ENCODE measurements around the gene CAPRIN2. TPM values are rescaled to one million over a fixed set of nuclear protein-coding genes. Genes with fewer than 3 reads are reported as not detected.
A peak's percentile ranks its signal among the peaks of the same experiment; 100 is the strongest.

The CAPRIN2 gene
- polyA plus RNA-seq, 2 of the 4 experiments (the other 2 are of a cell fraction), result 24.2 to 26.2 TPM

DNA sequence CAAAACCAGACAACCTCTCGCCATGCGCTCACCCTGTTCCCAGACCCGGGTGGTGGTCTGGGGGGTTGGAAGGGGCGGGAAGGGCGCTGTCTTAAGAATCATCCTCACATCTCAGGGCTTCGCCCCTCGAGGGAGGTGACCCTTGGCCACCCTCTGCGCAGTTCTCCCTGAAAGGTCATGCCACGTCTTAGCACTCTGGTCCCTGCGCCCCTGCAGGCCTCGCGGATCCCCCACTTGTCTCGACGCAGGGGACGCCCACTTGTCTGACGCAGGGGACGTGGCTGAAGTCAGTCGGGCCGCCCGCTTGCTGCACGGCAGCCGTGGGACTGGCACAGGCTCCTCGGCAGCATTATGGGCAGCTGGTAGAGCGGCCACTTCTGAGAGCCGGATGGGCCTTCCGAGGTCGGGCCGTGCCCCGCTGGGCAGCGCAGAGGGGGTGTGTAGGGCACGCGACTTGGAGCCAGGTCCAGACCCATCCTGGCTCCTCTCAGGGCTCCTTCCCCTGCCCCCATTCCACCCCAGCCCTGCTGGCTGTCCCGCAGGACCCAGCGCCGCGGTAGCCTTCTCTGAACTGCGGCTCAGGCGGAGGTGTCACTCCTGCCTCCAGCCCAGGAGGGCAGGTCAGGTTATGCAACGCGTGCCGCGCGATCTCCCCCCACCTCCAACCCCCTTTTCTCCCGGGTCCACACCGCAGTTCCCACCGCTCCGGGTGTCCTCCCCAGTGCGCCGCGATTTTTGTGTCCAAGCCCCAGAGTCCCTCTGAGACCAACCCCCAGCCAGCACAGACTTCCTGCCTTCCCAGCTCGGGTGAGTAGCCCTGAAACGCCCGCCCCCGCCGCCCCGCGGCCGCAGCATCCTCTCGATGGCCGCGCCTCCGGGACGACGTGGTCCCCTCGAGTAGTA lies 40.9 kb upstream of the CAPRIN2 start:
- no peaks in the 10 kb centered on the region for H3K9me3 ChIP-seq
- DNase-seq (ENCODE audit: low read depth in 1 of 2, low spot score in 1 of 2) (peak; percentile 69 to 77), ATAC-seq (peak; percentile 77 to 80), FAIRE-seq (no peak)
- H3K4me3 ChIP-seq, result peak overlapping the region; percentile 73
- under 1% methylated on average over 44 of the region's 65 CpGs for WGBS (ENCODE audit: missing lambda C conversion rate)
- CTCF ChIA-PET, result interaction anchor here (0.5 to 3.9 kb wide), 15 partner anchors 10 to 152 kb away, joined by 3 to 17 read pairs (median 4); partner anchors contain the start of gene CAPRIN2
- H3K4me1 ChIP-seq, result peaks cover 45% of the 10 kb centered on the region
- peak overlapping the region; percentile 88 for H3K4me2 ChIP-seq
- POLR2A ChIA-PET, result interaction anchor here (0.6 to 3.8 kb wide), 13 partner anchors 12 to 1105 kb away, joined by 3 to 90 read pairs (median 4); partner anchors contain the start of genes CAPRIN2 and IPO8
- peak overlapping the region; percentile 97 to 100 for H3K27ac ChIP-seq
- TF ChIP-seq RARB (CRISPR knock-in tag; IDR thresholded peaks at IDR 0.05) (peak; percentile 44; the same call in 1 of the 2 replicates), E2F6 (IDR thresholded peaks at IDR 0.05; ENCODE audit: borderline replicate concordance, low read depth) (no peak; the same call in 1 of the 2 replicates), HOXB13 (CRISPR knock-in tag; IDR thresholded peaks at IDR 0.05; ENCODE audit: low read depth) (no peak), KDM1A (IDR thresholded peaks at IDR 0.05; ENCODE audit: low read depth) (no peak), MAZ (IDR thresholded peaks at IDR 0.05; ENCODE audit: borderline replicate concordance, low read depth, low read length) (no peak), POLR2A (IDR thresholded peaks at IDR 0.05; ENCODE audit: low read length) (peak; percentile 55; the same call in 1 of the 2 replicates), CHD4 (IDR thresholded peaks at IDR 0.05; ENCODE audit: borderline replicate concordance) (no peak), RAD21 (conservative IDR thresholded peaks at IDR 0.05 in 1 of 2, IDR thresholded peaks at IDR 0.05 in 1 of 2) (no peak; a peak in 1 of 5 replicates), EP300 (IDR thresholded peaks at IDR 0.05) (peak in 1 of 2 experiments; percentile 1; a peak in 1 of 5 replicates), NPAS2 (CRISPR knock-in tag; IDR thresholded peaks at IDR 0.05; ENCODE audit: borderline replicate concordance) (no peak), GATA3 (IDR thresholded peaks at IDR 0.05; ENCODE audit: borderline replicate concordance) (no peak), PHF8 (IDR thresholded peaks at IDR 0.05; ENCODE audit: borderline replicate concordance, low read depth) (no peak), HES2 (IDR thresholded peaks at IDR 0.05) (no peak), BCL3 (IDR thresholded peaks at IDR 0.05) (peak; percentile 7; the same call in 1 of the 3 replicates), FOSB (CRISPR knock-in tag; IDR thresholded peaks at IDR 0.05) (no peak), HOXA7 (CRISPR knock-in tag; IDR thresholded peaks at IDR 0.05) (no peak), CBX8 (IDR thresholded peaks at IDR 0.05) (no peak), SMC3 (IDR thresholded peaks at IDR 0.05) (no peak), HEYL (CRISPR knock-in tag; IDR thresholded peaks at IDR 0.05) (no peak), RNF2 (IDR thresholded peaks at IDR 0.05; ENCODE audit: borderline replicate concordance, low read depth) (peak; percentile 59; the same call in 1 of the 2 replicates), MYC (IDR thresholded peaks at IDR 0.05; ENCODE audit: borderline replicate concordance, low read length) (0 out of 2 replicates have a peak, but pooled peaks have one; percentile 7), TP53 (CRISPR knock-in tag; IDR thresholded peaks at IDR 0.05) (no peak), FOXS1 (CRISPR knock-in tag; IDR thresholded peaks at IDR 0.05) (no peak), TFCP2L1 (CRISPR knock-in tag; IDR thresholded peaks at IDR 0.05) (no peak), BHLHE40 (IDR thresholded peaks at IDR 0.05; ENCODE audit: low read depth, low read length) (0 out of 2 replicates have a peak, but pooled peaks have one; percentile 7), HMGXB4 (CRISPR knock-in tag; IDR thresholded peaks at IDR 0.05; ENCODE audit: borderline replicate concordance) (no peak), ESRRA (IDR thresholded peaks at IDR 0.05; ENCODE audit: borderline replicate concordance, low read length) (no peak)
- TF ChIP-seq, protein P1, sequence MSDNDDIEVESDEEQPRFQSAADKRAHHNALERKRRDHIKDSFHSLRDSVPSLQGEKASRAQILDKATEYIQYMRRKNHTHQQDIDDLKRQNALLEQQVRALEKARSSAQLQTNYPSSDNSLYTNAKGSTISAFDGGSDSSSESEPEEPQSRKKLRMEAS (IDR thresholded peaks at IDR 0.05), result peak; percentile 62
- TF ChIP-seq, protein P2, sequence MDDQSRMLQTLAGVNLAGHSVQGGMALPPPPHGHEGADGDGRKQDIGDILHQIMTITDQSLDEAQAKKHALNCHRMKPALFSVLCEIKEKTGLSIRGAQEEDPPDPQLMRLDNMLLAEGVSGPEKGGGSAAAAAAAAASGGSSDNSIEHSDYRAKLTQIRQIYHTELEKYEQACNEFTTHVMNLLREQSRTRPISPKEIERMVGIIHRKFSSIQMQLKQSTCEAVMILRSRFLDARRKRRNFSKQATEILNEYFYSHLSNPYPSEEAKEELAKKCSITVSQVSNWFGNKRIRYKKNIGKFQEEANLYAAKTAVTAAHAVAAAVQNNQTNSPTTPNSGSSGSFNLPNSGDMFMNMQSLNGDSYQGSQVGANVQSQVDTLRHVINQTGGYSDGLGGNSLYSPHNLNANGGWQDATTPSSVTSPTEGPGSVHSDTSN (IDR thresholded peaks at IDR 0.05), result no peak
- TF ChIP-seq, protein P3, sequence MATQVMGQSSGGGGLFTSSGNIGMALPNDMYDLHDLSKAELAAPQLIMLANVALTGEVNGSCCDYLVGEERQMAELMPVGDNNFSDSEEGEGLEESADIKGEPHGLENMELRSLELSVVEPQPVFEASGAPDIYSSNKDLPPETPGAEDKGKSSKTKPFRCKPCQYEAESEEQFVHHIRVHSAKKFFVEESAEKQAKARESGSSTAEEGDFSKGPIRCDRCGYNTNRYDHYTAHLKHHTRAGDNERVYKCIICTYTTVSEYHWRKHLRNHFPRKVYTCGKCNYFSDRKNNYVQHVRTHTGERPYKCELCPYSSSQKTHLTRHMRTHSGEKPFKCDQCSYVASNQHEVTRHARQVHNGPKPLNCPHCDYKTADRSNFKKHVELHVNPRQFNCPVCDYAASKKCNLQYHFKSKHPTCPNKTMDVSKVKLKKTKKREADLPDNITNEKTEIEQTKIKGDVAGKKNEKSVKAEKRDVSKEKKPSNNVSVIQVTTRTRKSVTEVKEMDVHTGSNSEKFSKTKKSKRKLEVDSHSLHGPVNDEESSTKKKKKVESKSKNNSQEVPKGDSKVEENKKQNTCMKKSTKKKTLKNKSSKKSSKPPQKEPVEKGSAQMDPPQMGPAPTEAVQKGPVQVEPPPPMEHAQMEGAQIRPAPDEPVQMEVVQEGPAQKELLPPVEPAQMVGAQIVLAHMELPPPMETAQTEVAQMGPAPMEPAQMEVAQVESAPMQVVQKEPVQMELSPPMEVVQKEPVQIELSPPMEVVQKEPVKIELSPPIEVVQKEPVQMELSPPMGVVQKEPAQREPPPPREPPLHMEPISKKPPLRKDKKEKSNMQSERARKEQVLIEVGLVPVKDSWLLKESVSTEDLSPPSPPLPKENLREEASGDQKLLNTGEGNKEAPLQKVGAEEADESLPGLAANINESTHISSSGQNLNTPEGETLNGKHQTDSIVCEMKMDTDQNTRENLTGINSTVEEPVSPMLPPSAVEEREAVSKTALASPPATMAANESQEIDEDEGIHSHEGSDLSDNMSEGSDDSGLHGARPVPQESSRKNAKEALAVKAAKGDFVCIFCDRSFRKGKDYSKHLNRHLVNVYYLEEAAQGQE (IDR thresholded peaks at IDR 0.05), result no peak

Measured in A549 (cell line).